H54 (cell line): ENCODE measurements around the gene TRIM31.

Source experiments
- DNase-seq: peaks from one replicate; pipeline ENCODE4 v3.0.0; 2011; ENCODE audit warnings: low spot score, mixed read lengths; ENCODE audit not compliant: insufficient read length
- FAIRE-seq: peaks from 3 replicates; lab custom pipeline; 2011; peaks lifted over from hg19 to GRCh38; lab: Jason Lieb, UNC
- POLR2A ChIP-seq: IDR thresholded peaks from 2 replicates; pipeline ENCODE4 v1.6.1; 2011; ENCODE audit warnings: low read depth, mild to moderate bottlenecking, low read length

TRIM31 gene

GRCh38 chr6:30073489-30074235 is 39.2 kb downstream of the TRIM31 start:
- DNase-seq (no peak), FAIRE-seq (no peak)

GRCh38 chr6:30071858-30072257 is 41.0 kb downstream of the TRIM31 start:
- FAIRE-seq, result no peak
- no peak for DNase-seq
- no peak for TF ChIP-seq POLR2A

More at GRCh38 chr6:30073489-30074235, 39.2 kb downstream of the TRIM31 start:
- no peak for TF ChIP-seq POLR2A

- FAIRE-seq, result no peak
Observed at GRCh38 chr6:30071081-30071818, 41.6 kb downstream of the TRIM31 start.

GRCh38 chr6:30067460-30068139 is 45.3 kb downstream of the TRIM31 start:
- no peak for TF ChIP-seq POLR2A
- no peak for FAIRE-seq
- no peak for DNase-seq

More at GRCh38 chr6:30071081-30071818, 41.6 kb downstream of the TRIM31 start:
- DNase-seq, result no peak
- 0 out of 2 replicates have a peak, but pooled peaks have one; percentile 15 for TF ChIP-seq POLR2A

- FAIRE-seq (peak; percentile 98), DNase-seq (peak; percentile 93)
- TF ChIP-seq POLR2A, result peak; percentile 74
Observed at GRCh38 chr6:30066577-30067459, 46.1 kb downstream of the TRIM31 start, which contains the start of gene PPP1R11. Gene PPP1R11, plus strand, starts transcription at chr6:30067198. Its CDS starts 213 bp downstream, at chr6:30067411.

- DNase-seq (no peak), FAIRE-seq (no peak)
Observed at GRCh38 chr6:30066082-30066481, 46.8 kb downstream of the TRIM31 start.

GRCh38 chr6:30063315-30063714 is 49.6 kb downstream of the TRIM31 start:
- no peak for FAIRE-seq
- no peak for DNase-seq
- no peak for TF ChIP-seq POLR2A

More at GRCh38 chr6:30066082-30066481, 46.8 kb downstream of the TRIM31 start:
- TF ChIP-seq POLR2A, result no peak

- TF ChIP-seq POLR2A, result no peak
- FAIRE-seq (no peak), DNase-seq (no peak)
Observed at GRCh38 chr6:30062471-30063178, 50.3 kb downstream of the TRIM31 start.

GRCh38 chr6:30061858-30062458 is 50.9 kb downstream of the TRIM31 start:
- no peak for FAIRE-seq
- DNase-seq, result no peak
- TF ChIP-seq POLR2A, result no peak

GRCh38 chr6:30061092-30061857 is 51.6 kb downstream of the TRIM31 start, which contains the start of gene POLR1H:
Gene POLR1H, plus strand, starts transcription at chr6:30061265. Its CDS starts 260 bp downstream, at chr6:30061525.
- TF ChIP-seq POLR2A, result peak; percentile 61
- DNase-seq (peak; percentile 82), FAIRE-seq (peak; percentile 95)

- TF ChIP-seq POLR2A, result no peak
- FAIRE-seq (no peak), DNase-seq (no peak)
Observed at GRCh38 chr6:30060606-30061091, 52.2 kb downstream of the TRIM31 start.
